CD4-positive, alpha-beta memory T cell (primary cell): Measurements from ENCODE around the gene IL4. TPM values are rescaled to one million over a fixed set of nuclear protein-coding genes. Genes with fewer than 3 reads are reported as not detected.
A peak's percentile ranks its signal among the peaks of the same experiment; 100 is the strongest.

ENCODE experiments used
- CTCF ChIA-PET: fragments of 350-600 bp; sonication (Branson Sonifier 250); formaldehyde crosslinking; loops from one replicate; lab custom pipeline; 2021; ENCODE audit warnings: inconsistent platforms; ENCODE audit not compliant: partially characterized antibody; lab: Charles Lee
- POLR2A ChIA-PET: fragments of 350-600 bp; sonication (Branson Sonifier 250); formaldehyde crosslinking; loops from one replicate; lab custom pipeline; 2021; ENCODE audit not compliant: partially characterized antibody; lab: Charles Lee
- DNase-seq, 5 donors: peaks; one replicate each; pipeline versions ENCODE4 v3.0.0 to v3.0.0-alpha.2; 2020 to 2022; ENCODE audit warnings: mixed read lengths in 1 of 5
- H3K27ac ChIP-seq: one replicate; pipeline ENCODE4 v1.7.0; 2013; ENCODE audit warnings: low read depth, low read length
- H3K27me3 ChIP-seq: 2 replicates; pipeline ENCODE4 v1.7.0; 2013; ENCODE audit warnings: mild to moderate bottlenecking, low read length, moderate library complexity; ENCODE audit not compliant: insufficient read depth
- H3K36me3 ChIP-seq: 2 replicates; pipeline ENCODE4 v1.7.0; 2013; ENCODE audit warnings: mild to moderate bottlenecking, low read length, moderate library complexity; ENCODE audit not compliant: insufficient read depth
- H3K4me1 ChIP-seq: 2 replicates; pipeline ENCODE4 v1.7.0; 2013; ENCODE audit warnings: mild to moderate bottlenecking, low read length, moderate library complexity; ENCODE audit not compliant: insufficient read depth
- H3K4me3 ChIP-seq, 2 donors: one replicate each; pipeline ENCODE4 v1.7.0; 2013; ENCODE audit warnings: low read length in 2 of 2, mild to moderate bottlenecking in 1 of 2
- H3K9me3 ChIP-seq, 2 donors: one replicate each; pipeline ENCODE4 v1.7.0; 2013; ENCODE audit warnings: low read length in 2 of 2, control low read depth in 1 of 2; ENCODE audit not compliant: control insufficient read depth in 1 of 2
- H3K27ac Mint-ChIP-seq, 7 donors: one replicate each; pipeline ENCODE4 v1.8.0; 2020 to 2021; ENCODE audit warnings: mixed read lengths in 7 of 7, mild to moderate bottlenecking in 6 of 7, inconsistent platforms in 3 of 7, moderate library complexity in 3 of 7
- H3K27me3 Mint-ChIP-seq, 2 donors: one replicate each; pipeline ENCODE4 v1.8.0; 2020 to 2021; ENCODE audit warnings: mixed read lengths in 2 of 2
- H3K36me3 Mint-ChIP-seq, 2 donors: one replicate each; pipeline ENCODE4 v1.8.0; 2020 to 2021; ENCODE audit warnings: mixed read lengths in 2 of 2, inconsistent platforms in 1 of 2, mild to moderate bottlenecking in 1 of 2
- H3K4me1 Mint-ChIP-seq, 4 donors: one replicate each; pipeline ENCODE4 v1.8.0; 2020 to 2021; ENCODE audit warnings: mixed read lengths in 4 of 4, mild to moderate bottlenecking in 1 of 4
- H3K4me3 Mint-ChIP-seq, 8 donors: one replicate each; pipeline ENCODE4 v1.8.0; 2020 to 2021; ENCODE audit warnings: mixed read lengths in 8 of 8, mild to moderate bottlenecking in 7 of 8, moderate library complexity in 6 of 8, inconsistent platforms in 3 of 8
- H3K9me3 Mint-ChIP-seq, 8 donors: one replicate each; pipeline ENCODE4 v1.8.0; 2020 to 2021; ENCODE audit warnings: mixed read lengths in 8 of 8, mild to moderate bottlenecking in 5 of 8, inconsistent platforms in 3 of 8, moderate library complexity in 1 of 8
- intact Hi-C: fragments of 100-400 bp; cut with micrococcal nuclease; formaldehyde crosslinking; loops from one replicate; pipeline ENCODE4 v1.15.1; 2023
- polyA plus RNA-seq, 2 donors: library from polyadenylated mRNA; unstranded; fragments of 300-500 nt; fragmentation: Illumina TruSeq; gene quantifications; one replicate each; pipeline ENCODE4 v1.2.3, GENCODE V29; 2021
- total RNA-seq, 2 experiments: library from RNA; stranded (reverse); gene quantifications; one replicate each; pipeline ENCODE4 v1.2.3, GENCODE V29; 2021

The IL4 gene
- total and polyA plus RNA-seq, 4 experiments from 2014 or later: not detected

- intact Hi-C loops: no loop called here
- Histone ChIP-seq H3K9me3 (no peaks in the 10 kb centered on the region), H3K27me3 (no peaks in the 10 kb centered on the region), H3K4me1 (no peaks in the 10 kb centered on the region), H3K36me3 (peaks cover 33% of the 10 kb centered on the region), H3K4me3 (no peak overlapping the region), H3K27ac (no peak overlapping the region)
- peaks cover 49 to 75% of the 10 kb centered on the region in 2 donors for H3K36me3 Mint-ChIP-seq
- H3K4me1 Mint-ChIP-seq: peaks cover 3 to 9% (median 4%) of the 10 kb centered on the region in 4 donors
- ChIA-PET CTCF (interaction anchor here (1.5 kb wide), 1 partner anchor 10 kb away, joined by 4 read pairs; no protein-coding TSS in a partner anchor), POLR2A (no interaction called here)
- no peaks in the 10 kb centered on the region for H3K27me3 Mint-ChIP-seq
- H3K9me3 Mint-ChIP-seq: no peaks in the 10 kb centered on the region
- no peak overlapping the region for H3K4me3 Mint-ChIP-seq
- H3K27ac Mint-ChIP-seq: peak overlapping the region in 1 of 7 donors; percentile 8
- DNase-seq: no peak
These were observed 34.1 kb upstream of the IL4 start for GRCh38 chr5:132639706-132640130.

GRCh38 chr5:132640613-132641012 is 33.2 kb upstream of the IL4 start:
- Mint-ChIP-seq H3K36me3 (peaks cover 53 to 78% of the 10 kb centered on the region in 2 donors), H3K9me3 (peaks cover 0 to 2% (median 0%) of the 10 kb centered on the region in 8 donors), H3K4me3 (no peak overlapping the region), H3K27me3 (no peaks in the 10 kb centered on the region), H3K27ac (peak overlapping the region in 2 of 7 donors; percentile 43 to 72), H3K4me1 (peaks cover 0 to 1% (median under 1%) of the 10 kb centered on the region in 4 donors)
- no peaks in the 10 kb centered on the region for H3K9me3 ChIP-seq
- intact Hi-C loops: no loop called here
- ChIA-PET CTCF (no interaction called here), POLR2A (no interaction called here)
- H3K36me3 ChIP-seq: peaks cover 33% of the 10 kb centered on the region
- no peak overlapping the region for H3K4me3 ChIP-seq
- no peaks in the 10 kb centered on the region for H3K4me1 ChIP-seq
- H3K27ac ChIP-seq: no peak overlapping the region
- H3K27me3 ChIP-seq: no peaks in the 10 kb centered on the region
- no peak for DNase-seq

DNA sequence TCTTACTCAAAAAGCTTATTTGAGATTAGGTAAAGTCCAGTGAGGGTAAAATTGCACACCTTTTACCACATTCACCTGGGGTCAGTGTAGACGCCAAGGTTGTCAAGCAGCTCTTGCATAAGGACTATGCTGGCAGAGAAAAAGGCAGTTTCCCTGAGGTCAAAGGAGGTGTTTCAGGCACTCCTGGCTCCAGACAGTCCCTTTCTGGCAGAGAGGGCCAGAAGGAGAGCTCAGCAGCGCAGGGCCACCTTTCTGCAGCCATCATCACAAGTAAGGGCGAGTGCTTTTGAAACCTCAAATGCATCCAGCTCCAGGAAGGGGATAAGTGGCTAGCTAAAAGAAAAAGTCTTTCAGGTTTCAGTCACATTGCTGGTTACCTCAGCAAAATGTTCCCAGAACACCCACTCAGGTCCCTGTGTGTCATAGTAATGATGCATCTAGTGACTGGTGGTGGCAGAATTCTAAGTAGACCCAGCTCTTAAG is 32.5 kb upstream of the IL4 start:
- no peak for DNase-seq
- peak overlapping the region in 1 of 7 donors; percentile 43 for H3K27ac Mint-ChIP-seq
- H3K4me3 Mint-ChIP-seq: no peak overlapping the region
- CTCF ChIA-PET: no interaction called here
- Histone ChIP-seq H3K27me3 (no peaks in the 10 kb centered on the region), H3K9me3 (no peaks in the 10 kb centered on the region), H3K27ac (no peak overlapping the region), H3K4me1 (no peaks in the 10 kb centered on the region), H3K4me3 (no peak overlapping the region), H3K36me3 (peaks cover 33% of the 10 kb centered on the region)
- intact Hi-C loops: no loop called here
- H3K4me1 Mint-ChIP-seq: no peaks in the 10 kb centered on the region
- no peaks in the 10 kb centered on the region for H3K27me3 Mint-ChIP-seq
- H3K9me3 Mint-ChIP-seq: peaks cover 0 to 2% (median 0%) of the 10 kb centered on the region in 8 donors
- H3K36me3 Mint-ChIP-seq: peaks cover 52 to 76% of the 10 kb centered on the region in 2 donors
- POLR2A ChIA-PET: no interaction called here

- H3K27me3 ChIP-seq: no peaks in the 10 kb centered on the region
- H3K36me3 ChIP-seq: peaks cover 33% of the 10 kb centered on the region
- H3K4me1 ChIP-seq: no peaks in the 10 kb centered on the region
- H3K27ac ChIP-seq: no peak overlapping the region
- CTCF ChIA-PET: interaction anchor here (1.0 kb wide), 1 partner anchor 33 kb away, joined by 3 read pairs; no protein-coding TSS in a partner anchor
- H3K4me1 Mint-ChIP-seq: no peaks in the 10 kb centered on the region
- H3K36me3 Mint-ChIP-seq: peaks cover 52 to 73% of the 10 kb centered on the region in 2 donors
- H3K27me3 Mint-ChIP-seq: no peaks in the 10 kb centered on the region
- POLR2A ChIA-PET: no interaction called here
- no peak overlapping the region for H3K4me3 ChIP-seq
- DNase-seq: no peak
- H3K9me3 ChIP-seq: no peaks in the 10 kb centered on the region
- H3K4me3 Mint-ChIP-seq: no peak overlapping the region
- H3K27ac Mint-ChIP-seq: peak overlapping the region in 1 of 7 donors; percentile 42
- intact Hi-C loops: no loop called here
- peaks cover 0 to 4% (median 0%) of the 10 kb centered on the region in 8 donors for H3K9me3 Mint-ChIP-seq
These were observed 31.9 kb upstream of the IL4 start for GRCh38 chr5:132641841-132642240.

GRCh38 chr5:132644177-132644576 is 29.6 kb upstream of the IL4 start:
- Histone ChIP-seq H3K36me3 (peaks cover 22% of the 10 kb centered on the region), H3K4me3 (no peak overlapping the region), H3K27me3 (no peaks in the 10 kb centered on the region), H3K4me1 (no peaks in the 10 kb centered on the region), H3K27ac (no peak overlapping the region), H3K9me3 (peaks cover 0 to 14% of the 10 kb centered on the region in 2 donors)
- Mint-ChIP-seq H3K9me3 (peaks cover 3 to 21% (median 16%) of the 10 kb centered on the region in 8 donors), H3K4me3 (no peak overlapping the region), H3K27me3 (no peaks in the 10 kb centered on the region), H3K36me3 (peaks cover 37 to 58% of the 10 kb centered on the region in 2 donors), H3K4me1 (no peaks in the 10 kb centered on the region), H3K27ac (peak overlapping the region in 1 of 7 donors; percentile 67)
- no peak for DNase-seq
- intact Hi-C loops: no loop called here
- CTCF ChIA-PET: no interaction called here
- POLR2A ChIA-PET: no interaction called here

GRCh38 chr5:132646583-132647266 is 27.1 kb upstream of the IL4 start:
- intact Hi-C loops: no loop called here
- DNase-seq: no peak
- H3K4me1 ChIP-seq: no peaks in the 10 kb centered on the region
- Mint-ChIP-seq H3K27ac (no peak overlapping the region), H3K9me3 (peaks cover 3 to 34% (median 19%) of the 10 kb centered on the region in 8 donors), H3K36me3 (peaks cover 21 to 38% of the 10 kb centered on the region in 2 donors), H3K4me1 (no peaks in the 10 kb centered on the region), H3K4me3 (no peak overlapping the region), H3K27me3 (no peaks in the 10 kb centered on the region)
- ChIA-PET POLR2A (no interaction called here), CTCF (interaction anchor here (0.7 kb wide), 1 partner anchor 120 kb away, joined by 3 read pairs; no protein-coding TSS in a partner anchor)
- peaks cover 0 to 14% of the 10 kb centered on the region in 2 donors for H3K9me3 ChIP-seq
- no peaks in the 10 kb centered on the region for H3K27me3 ChIP-seq
- no peaks in the 10 kb centered on the region for H3K36me3 ChIP-seq
- no peak overlapping the region for H3K27ac ChIP-seq
- H3K4me3 ChIP-seq: no peak overlapping the region

GRCh38 chr5:132647473-132647872 is 26.3 kb upstream of the IL4 start:
- CTCF ChIA-PET: no interaction called here
- POLR2A ChIA-PET: no interaction called here

More at GRCh38 chr5:132647473-132647872, 26.3 kb upstream of the IL4 start:
- H3K4me3 ChIP-seq: no peak overlapping the region
- no peak for DNase-seq
- Mint-ChIP-seq H3K27me3 (no peaks in the 10 kb centered on the region), H3K4me1 (no peaks in the 10 kb centered on the region), H3K36me3 (peaks cover 17 to 30% of the 10 kb centered on the region in 2 donors), H3K4me3 (no peak overlapping the region), H3K27ac (peak overlapping the region in 2 of 7 donors; percentile 26 to 70), H3K9me3 (peaks cover 3 to 37% (median 19%) of the 10 kb centered on the region in 8 donors)
- H3K4me1 ChIP-seq: no peaks in the 10 kb centered on the region
- no peaks in the 10 kb centered on the region for H3K27me3 ChIP-seq
- H3K27ac ChIP-seq: no peak overlapping the region
- intact Hi-C loops: no loop called here
- no peaks in the 10 kb centered on the region for H3K36me3 ChIP-seq
- peaks cover 0 to 14% of the 10 kb centered on the region in 2 donors for H3K9me3 ChIP-seq
